Cardiac muscle cell (in vitro differentiated cells and primary cell): Measurements from ENCODE around the gene DDN. TPM values are rescaled to one million over a fixed set of nuclear protein-coding genes. Genes with fewer than 3 reads are reported as not detected.

Experiments used
- DNase-seq, 2 donors: peaks; one replicate each; pipeline versions ENCODE4 v3.0.0 to v3.0.0-alpha.2; 2010 to 2017; ENCODE audit warnings: low read depth in 1 of 2, low spot score in 1 of 2
- H3K27ac ChIP-seq: fragments of 200-600 bp; sonication (generic); 2 replicates; pipeline ENCODE4 v1.5.1; 2016
- H3K27me3 ChIP-seq: fragments of 200-600 bp; sonication (generic); 2 replicates; pipeline ENCODE4 v1.6.0; 2016; ENCODE audit warnings: control low read depth
- H3K36me3 ChIP-seq: fragments of 200-600 bp; sonication (generic); 2 replicates; pipeline ENCODE4 v1.5.1; 2016; ENCODE audit warnings: control low read depth
- H3K4me1 ChIP-seq: fragments of 200-600 bp; sonication (generic); 2 replicates; pipeline ENCODE4 v1.8.1; 2017; ENCODE audit warnings: low read depth, mild to moderate bottlenecking, mixed run types
- H3K4me3 ChIP-seq: fragments of 200-600 bp; sonication (generic); 2 replicates; pipeline ENCODE4 v1.5.1; 2016; ENCODE audit warnings: mild to moderate bottlenecking
- H3K9me3 ChIP-seq: fragments of 200-600 bp; sonication (generic); 2 replicates; pipeline ENCODE4 v1.5.1; 2017; ENCODE audit warnings: low read depth, mild to moderate bottlenecking, control low read depth
- CTCF ChIP-seq: IDR thresholded peaks from 2 replicates; pipeline ENCODE4 v1.5.1; 2012; ENCODE audit warnings: low read depth, mild to moderate bottlenecking, low read length
- polyA plus RNA-seq: library from polyadenylated mRNA; unstranded; fragments of >200 nt; fragmentation: Nextera tagmentation; extraction: Ambion mirVana; gene quantifications from 2 replicates; pipeline ENCODE4 v1.2.1, GENCODE V29; 2016
- total RNA-seq: library from RNA; depleted of rRNA; stranded (reverse); fragments of >200 nt; gene quantifications from 2 replicates; pipeline ENCODE4 v1.2.3, GENCODE V29; 2016

DDN gene
- total and polyA plus RNA-seq, 2 experiments from 2014 or later: 2.1 to 5.4 TPM

DNA sequence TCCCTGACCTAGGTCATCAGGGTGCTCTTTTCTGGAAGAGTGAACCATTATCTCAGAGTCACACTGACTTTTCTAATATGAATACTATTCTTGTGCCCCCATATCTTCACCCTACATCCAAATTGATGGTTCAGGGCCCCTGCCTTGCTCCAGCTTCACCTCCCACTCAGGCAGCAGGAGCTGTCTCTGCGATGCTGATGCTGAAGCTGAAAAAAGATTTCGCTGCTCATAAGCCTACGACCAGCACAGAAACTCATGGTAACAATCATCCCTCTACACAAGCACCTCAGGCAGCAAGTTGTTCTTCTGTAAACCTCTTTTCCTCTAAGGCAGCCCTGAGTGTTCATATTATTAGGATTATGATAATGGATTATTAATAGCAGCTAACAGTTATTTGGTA, 45.1 kb downstream of the DDN start:
- H3K4me3 ChIP-seq: no peak overlapping the region

DNA sequence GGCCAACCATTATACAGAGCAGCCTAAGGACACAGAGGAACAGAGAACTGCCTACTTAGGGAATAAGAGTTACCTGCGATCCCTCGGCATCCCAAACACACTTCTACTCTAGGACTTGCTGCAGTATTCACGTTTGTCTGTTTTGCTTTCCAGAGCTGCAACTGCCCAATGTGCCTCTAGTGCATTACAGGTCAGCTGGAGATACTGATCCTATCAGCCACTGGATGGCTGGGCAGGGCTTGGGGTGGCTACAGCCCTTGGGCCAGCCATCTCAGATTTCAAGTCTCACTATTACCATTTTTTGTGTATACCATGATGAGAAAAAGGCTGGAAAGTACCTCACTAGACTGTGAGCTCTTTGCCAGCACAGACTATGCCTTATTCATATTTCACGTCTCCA, 46.5 kb downstream of the DDN start:
- peaks cover 4% of the 10 kb centered on the region for H3K36me3 ChIP-seq
- TF ChIP-seq CTCF: no peak

More for the DNA sequence above, 45.1 kb downstream of the DDN start:
- DNase-seq: no peak
- no peak for TF ChIP-seq CTCF
- Histone ChIP-seq H3K9me3 (no peaks in the 10 kb centered on the region), H3K4me1 (peaks cover 7% of the 10 kb centered on the region), H3K36me3 (peaks cover 4% of the 10 kb centered on the region), H3K27me3 (no peaks in the 10 kb centered on the region), H3K27ac (no peak overlapping the region)

DNA sequence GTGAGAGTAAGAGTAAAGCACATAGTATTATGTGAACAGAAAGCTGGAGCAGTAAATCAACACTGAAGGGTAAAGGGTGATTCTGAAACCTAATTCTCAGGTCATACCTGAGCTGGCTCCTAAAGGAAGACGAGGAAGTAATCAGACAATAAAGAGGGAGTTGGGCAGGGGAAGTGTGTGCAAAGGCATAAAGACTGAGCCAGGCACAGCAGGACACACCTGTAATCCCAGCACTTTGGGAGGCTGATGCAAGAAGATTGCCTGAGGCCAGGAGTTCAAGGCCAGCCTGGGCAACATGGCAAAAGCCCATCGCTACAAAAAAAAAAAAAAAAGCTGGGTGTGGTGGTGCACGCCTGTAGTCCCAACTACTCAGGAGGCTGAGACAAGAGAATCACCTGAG, 51.4 kb downstream of the DDN start:
- H3K36me3 ChIP-seq: peaks cover 4% of the 10 kb centered on the region

More for the DNA sequence above, 46.5 kb downstream of the DDN start:
- no peaks in the 10 kb centered on the region for H3K27me3 ChIP-seq
- peak overlapping the region; percentile 11 for H3K27ac ChIP-seq
- peaks cover 7% of the 10 kb centered on the region for H3K4me1 ChIP-seq
- no peak for DNase-seq
- H3K4me3 ChIP-seq: no peak overlapping the region
- no peaks in the 10 kb centered on the region for H3K9me3 ChIP-seq

GRCh38 chr12:48946943-48947342, 52.2 kb downstream of the DDN start:
- no peak overlapping the region for H3K4me3 ChIP-seq
- DNase-seq: no peak
- H3K27ac ChIP-seq: peak overlapping the region; percentile 74
- no peak for TF ChIP-seq CTCF
- peaks cover 9% of the 10 kb centered on the region for H3K4me1 ChIP-seq
- no peaks in the 10 kb centered on the region for H3K9me3 ChIP-seq
- H3K36me3 ChIP-seq: peaks cover 4% of the 10 kb centered on the region
- no peaks in the 10 kb centered on the region for H3K27me3 ChIP-seq

More for the DNA sequence above, 51.4 kb downstream of the DDN start:
- DNase-seq: no peak
- H3K27ac ChIP-seq: no peak overlapping the region
- peaks cover 9% of the 10 kb centered on the region for H3K4me1 ChIP-seq
- no peaks in the 10 kb centered on the region for H3K27me3 ChIP-seq
- no peak for TF ChIP-seq CTCF
- H3K4me3 ChIP-seq: no peak overlapping the region
- H3K9me3 ChIP-seq: no peaks in the 10 kb centered on the region

DNA sequence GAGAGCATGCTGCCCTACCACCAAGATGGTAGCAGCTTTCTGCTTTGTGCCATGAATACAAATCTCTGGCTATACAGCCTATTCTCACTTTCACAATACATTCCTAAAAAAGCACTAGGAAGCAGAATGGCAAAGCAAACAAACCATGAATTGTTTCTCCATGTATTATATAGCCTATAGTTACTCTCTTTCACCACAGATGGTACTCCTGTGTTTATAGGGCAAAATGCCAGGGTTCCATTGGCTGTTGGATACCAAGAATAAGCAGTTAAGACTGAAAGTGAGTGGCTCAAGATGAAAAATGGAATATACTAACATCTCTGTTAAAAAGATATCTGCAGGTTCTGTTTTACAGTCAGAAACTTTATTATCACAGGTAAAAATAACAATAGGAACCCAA, 53.0 kb downstream of the DDN start:
- Histone ChIP-seq H3K4me1 (peaks cover 16% of the 10 kb centered on the region), H3K4me3 (no peak overlapping the region), H3K36me3 (peaks cover 4% of the 10 kb centered on the region), H3K27ac (peak overlapping the region; percentile 74), H3K9me3 (no peaks in the 10 kb centered on the region), H3K27me3 (no peaks in the 10 kb centered on the region)
- TF ChIP-seq CTCF: no peak
- peak in 1 of 2 donors; percentile 27 for DNase-seq

Other genes with a start within 250 kb of the DDN start
- gene ADCY6, start 210.3 kb downstream of the DDN start, total RNA-seq: 51.1 and 60.1 TPM in 2 replicates
- 38.1 and 50.3 TPM in 2 replicates for gene ADCY6, start 210.3 kb downstream of the DDN start, polyA plus RNA-seq
- 19.2 and 21.9 TPM in 2 replicates for gene CACNB3, start 180.9 kb downstream of the DDN start, total RNA-seq
- gene CACNB3, start 180.9 kb downstream of the DDN start, polyA plus RNA-seq: 20.0 and 23.6 TPM in 2 replicates
- 66.3 and 89.5 TPM in 2 replicates for gene DDX23, start 147.2 kb downstream of the DDN start, total RNA-seq
- gene DDX23, start 147.2 kb downstream of the DDN start, polyA plus RNA-seq: 35.3 and 49.0 TPM in 2 replicates
- 2.1 and 2.9 TPM in 2 replicates for gene RND1, start 133.5 kb downstream of the DDN start, total RNA-seq
- gene RND1, start 133.5 kb downstream of the DDN start, polyA plus RNA-seq: 3.5 and 7.2 TPM in 2 replicates
- 8.9 and 9.4 TPM in 2 replicates for gene FKBP11, start 73.9 kb downstream of the DDN start, total RNA-seq
- gene FKBP11, start 73.9 kb downstream of the DDN start, polyA plus RNA-seq: 3.4 and 11.9 TPM in 2 replicates
- gene ARF3, start 41.9 kb downstream of the DDN start, total RNA-seq: 106 and 115 TPM in 2 replicates
- 102 and 120 TPM in 2 replicates for gene ARF3, start 41.9 kb downstream of the DDN start, polyA plus RNA-seq
- 0.36 and 0.53 TPM in 2 replicates for gene WNT10B, start 27.6 kb downstream of the DDN start, total RNA-seq
- 0.45 TPM in 1 of 2 replicates, not detected in the other for gene WNT10B, start 27.6 kb downstream of the DDN start, polyA plus RNA-seq
- gene WNT1, start 21.1 kb downstream of the DDN start, total RNA-seq: not detected in 2 replicates
- not detected in 2 replicates for gene WNT1, start 21.1 kb downstream of the DDN start, polyA plus RNA-seq
- gene PRKAG1, start 19.4 kb upstream of the DDN start, total RNA-seq: 40.8 and 41.0 TPM in 2 replicates
- gene PRKAG1, start 19.4 kb upstream of the DDN start, polyA plus RNA-seq: 48.1 and 54.5 TPM in 2 replicates
- gene KMT2D, start 61.4 kb upstream of the DDN start, total RNA-seq: 28.8 and 41.3 TPM in 2 replicates
- gene KMT2D, start 61.4 kb upstream of the DDN start, polyA plus RNA-seq: 31.0 and 41.3 TPM in 2 replicates
- gene RHEBL1, start 70.6 kb upstream of the DDN start, total RNA-seq: 0.42 and 1.1 TPM in 2 replicates
- 0.94 and 1.0 TPM in 2 replicates for gene RHEBL1, start 70.6 kb upstream of the DDN start, polyA plus RNA-seq
- gene DHH, start 95.4 kb upstream of the DDN start, total RNA-seq: 0.36 TPM in 1 of 2 replicates, not detected in the other
- not detected in 2 replicates for gene DHH, start 95.4 kb upstream of the DDN start, polyA plus RNA-seq
- 29.8 and 51.3 TPM in 2 replicates for gene LMBR1L, start 111.5 kb upstream of the DDN start, total RNA-seq
- 52.9 and 56.1 TPM in 2 replicates for gene LMBR1L, start 111.5 kb upstream of the DDN start, polyA plus RNA-seq
- gene TUBA1B, start 132.0 kb upstream of the DDN start, total RNA-seq: 1,511 and 2,134 TPM in 2 replicates
- gene TUBA1B, start 132.0 kb upstream of the DDN start, polyA plus RNA-seq: 1,582 and 2,216 TPM in 2 replicates
- 509 and 1,042 TPM in 2 replicates for gene TUBA1A, start 189.7 kb upstream of the DDN start, total RNA-seq
- 521 and 1,070 TPM in 2 replicates for gene TUBA1A, start 189.7 kb upstream of the DDN start, polyA plus RNA-seq